Suppressor macrophage treated with lipopolysaccharide for 1 hour (primary cell): ENCODE results near the gene ELOVL6.

Source experiments
- DNase-seq, 3 donors: peaks; one replicate each; pipeline ENCODE4 v3.0.0-alpha.2; 2020 to 2022

The ELOVL6 gene

GRCh38 chr4:110019153-110019552 is 179.3 kb downstream of the ELOVL6 start:
- no peak for DNase-seq

- DNase-seq, result no peak
These were observed 184.2 kb downstream of the ELOVL6 start for GRCh38 chr4:110014233-110014632.

- no peak for DNase-seq
These were observed 185.5 kb downstream of the ELOVL6 start for GRCh38 chr4:110012917-110013316.

- DNase-seq, result no peak
These were observed 187.6 kb downstream of the ELOVL6 start for GRCh38 chr4:110010797-110011196.

GRCh38 chr4:110009550-110009949 is 188.9 kb downstream of the ELOVL6 start:
- DNase-seq, result no peak

- no peak for DNase-seq
These were observed 189.9 kb downstream of the ELOVL6 start for GRCh38 chr4:110008540-110008939.

GRCh38 chr4:110007217-110007616 is 191.2 kb downstream of the ELOVL6 start:
- DNase-seq, result no peak

- peak; percentile 81 to 94 (median 88) for DNase-seq
These were observed 192.9 kb downstream of the ELOVL6 start for GRCh38 chr4:110005461-110006056.

- no peak for DNase-seq
These were observed 193.9 kb downstream of the ELOVL6 start for GRCh38 chr4:110004556-110004955.

- peak in 1 of 3 donors; percentile 40 for DNase-seq
These were observed 194.8 kb downstream of the ELOVL6 start for GRCh38 chr4:110003401-110004187.

GRCh38 chr4:110002326-110002725 is 196.1 kb downstream of the ELOVL6 start:
- peak in 1 of 3 donors; percentile 65 for DNase-seq

GRCh38 chr4:109999585-109999912 is 198.9 kb downstream of the ELOVL6 start:
- no peak for DNase-seq

- peak; percentile 71 to 87 (median 78) for DNase-seq
These were observed 199.4 kb downstream of the ELOVL6 start for GRCh38 chr4:109998867-109999584.

GRCh38 chr4:109996526-109996925 is 201.9 kb downstream of the ELOVL6 start:
- DNase-seq, result peak; percentile 72 to 75 (median 75)
